ENCODE measurements around the gene ECE1.

The ECE1 gene

GRCh38 chr1:21267191-21268077, 22.8 kb downstream of the ECE1 start:
- DNase-seq (ENCODE audit: low read depth), result no peak

GRCh38 chr1:21266119-21266774, 24.0 kb downstream of the ECE1 start:
- DNase-seq (ENCODE audit: low read depth), result no peak

GRCh38 chr1:21265644-21266043, 24.6 kb downstream of the ECE1 start:
- no peak for DNase-seq (ENCODE audit: low read depth)

GRCh38 chr1:21264898-21265297, 25.4 kb downstream of the ECE1 start:
- DNase-seq (ENCODE audit: low read depth), result peak; percentile 74

- no peak for DNase-seq (ENCODE audit: low read depth)
Observed at GRCh38 chr1:21263653-21264225, 26.5 kb downstream of the ECE1 start.

- DNase-seq (ENCODE audit: low read depth), result no peak
Observed at GRCh38 chr1:21263052-21263429, 27.2 kb downstream of the ECE1 start.

- DNase-seq (ENCODE audit: low read depth), result peak; percentile 97
Observed at GRCh38 chr1:21262293-21263051, 27.8 kb downstream of the ECE1 start.

GRCh38 chr1:21261551-21262292, 28.5 kb downstream of the ECE1 start:
- peak; percentile 96 for DNase-seq (ENCODE audit: low read depth)

- no peak for DNase-seq (ENCODE audit: low read depth)
Observed at GRCh38 chr1:21260405-21261125, 29.7 kb downstream of the ECE1 start.

GRCh38 chr1:21259316-21260076, 30.8 kb downstream of the ECE1 start:
- no peak for DNase-seq (ENCODE audit: low read depth)

- no peak for DNase-seq (ENCODE audit: low read depth)
Observed at GRCh38 chr1:21258331-21259134, 31.7 kb downstream of the ECE1 start.

GRCh38 chr1:21257431-21258135, 32.7 kb downstream of the ECE1 start:
- no peak for DNase-seq (ENCODE audit: low read depth)

GRCh38 chr1:21256776-21257175, 33.5 kb downstream of the ECE1 start:
- no peak for DNase-seq (ENCODE audit: low read depth)

- no peak for DNase-seq (ENCODE audit: low read depth)
Observed at GRCh38 chr1:21255943-21256320, 34.3 kb downstream of the ECE1 start.

GRCh38 chr1:21255284-21255942, 34.9 kb downstream of the ECE1 start:
- DNase-seq (ENCODE audit: low read depth), result peak; percentile 75

- no peak for DNase-seq (ENCODE audit: low read depth)
Observed at GRCh38 chr1:21254335-21254951, 35.8 kb downstream of the ECE1 start.

GRCh38 chr1:21251773-21252471, 38.3 kb downstream of the ECE1 start:
- DNase-seq (ENCODE audit: low read depth), result peak; percentile 98

All from iris pigment epithelial cell (primary cell).